ENCODE results near the gene PLEKHH3.
"Not testable (repeated sequence)": the region's sequence is repeated elsewhere in the genome, so short reads cannot be mapped to it uniquely, and the experiment has no call there.

- TF ChIP-seq, protein P1, sequence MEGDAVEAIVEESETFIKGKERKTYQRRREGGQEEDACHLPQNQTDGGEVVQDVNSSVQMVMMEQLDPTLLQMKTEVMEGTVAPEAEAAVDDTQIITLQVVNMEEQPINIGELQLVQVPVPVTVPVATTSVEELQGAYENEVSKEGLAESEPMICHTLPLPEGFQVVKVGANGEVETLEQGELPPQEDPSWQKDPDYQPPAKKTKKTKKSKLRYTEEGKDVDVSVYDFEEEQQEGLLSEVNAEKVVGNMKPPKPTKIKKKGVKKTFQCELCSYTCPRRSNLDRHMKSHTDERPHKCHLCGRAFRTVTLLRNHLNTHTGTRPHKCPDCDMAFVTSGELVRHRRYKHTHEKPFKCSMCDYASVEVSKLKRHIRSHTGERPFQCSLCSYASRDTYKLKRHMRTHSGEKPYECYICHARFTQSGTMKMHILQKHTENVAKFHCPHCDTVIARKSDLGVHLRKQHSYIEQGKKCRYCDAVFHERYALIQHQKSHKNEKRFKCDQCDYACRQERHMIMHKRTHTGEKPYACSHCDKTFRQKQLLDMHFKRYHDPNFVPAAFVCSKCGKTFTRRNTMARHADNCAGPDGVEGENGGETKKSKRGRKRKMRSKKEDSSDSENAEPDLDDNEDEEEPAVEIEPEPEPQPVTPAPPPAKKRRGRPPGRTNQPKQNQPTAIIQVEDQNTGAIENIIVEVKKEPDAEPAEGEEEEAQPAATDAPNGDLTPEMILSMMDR (IDR thresholded peaks at IDR 0.05): not testable (repeated sequence)
- not testable (repeated sequence) for TF ChIP-seq SIN3A (IDR thresholded peaks at IDR 0.05; ENCODE audit: borderline replicate concordance, insufficient read depth, low read depth, low read length)
Observed at GRCh38 chr17:42627032-42627764, 49.6 kb downstream of the PLEKHH3 start.
